HG02938 (cell line): ENCODE results near the gene N4BP2L1.

Experiments used
- ATAC-seq: cut with Tn5 transposase; IDR thresholded peaks from one replicate; pipeline ENCODE4 v1.9.1; 2021; ENCODE audit warnings: mild to moderate bottlenecking, moderate library complexity; ENCODE audit not compliant: unreplicated experiment

The N4BP2L1 gene

GRCh38 chr13:32427852-32428580 is at the start of gene N4BP2L1:
TSS of gene N4BP2L1 (minus strand) at chr13:32428130. CDS start at chr13:32428082, 48 bp downstream.
- ATAC-seq, result peak; percentile 64

DNA sequence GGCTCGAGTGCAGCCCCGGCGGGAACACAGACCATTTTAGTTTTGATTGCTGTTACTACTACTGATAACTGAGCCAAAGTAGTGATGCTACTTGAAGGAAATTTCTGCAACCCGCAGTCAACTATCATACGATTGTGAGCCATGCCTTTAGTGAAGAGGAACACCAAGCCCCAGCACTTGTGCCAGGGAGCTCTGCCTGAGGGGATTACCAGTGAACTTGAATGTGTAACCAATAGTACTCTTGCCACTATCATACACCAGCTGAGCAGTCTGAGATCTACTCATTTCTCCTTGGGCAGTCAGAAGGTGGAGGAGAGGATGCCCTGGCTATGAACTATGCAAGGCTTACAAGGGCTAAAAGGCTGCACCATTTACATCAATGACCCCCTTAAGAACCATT is 49.0 kb upstream of the N4BP2L1 start:
- ATAC-seq, result no peak

- no peak for ATAC-seq
These were observed 48.2 kb upstream of the N4BP2L1 start for GRCh38 chr13:32476021-32476731.

GRCh38 chr13:32474999-32475792 is 47.3 kb upstream of the N4BP2L1 start:
- no peak for ATAC-seq

DNA sequence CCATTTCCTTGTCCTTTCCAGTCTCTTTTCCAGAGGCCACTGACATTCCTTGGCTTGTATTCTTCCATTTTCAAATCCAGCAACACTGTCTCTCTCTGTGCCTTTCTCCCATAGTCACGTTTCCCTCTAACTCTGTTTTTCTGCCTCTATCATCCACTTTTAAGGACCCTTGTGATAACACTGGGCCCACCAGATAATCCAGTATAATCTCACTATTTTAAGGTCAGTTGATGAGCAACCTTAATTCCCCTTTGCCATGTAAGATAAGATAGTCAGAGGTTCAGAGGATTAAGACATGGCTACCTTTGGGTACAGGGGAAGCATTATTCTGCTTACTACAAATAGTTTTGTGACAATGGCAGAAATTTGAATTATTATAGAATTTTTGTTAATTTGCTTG is 45.7 kb upstream of the N4BP2L1 start:
- ATAC-seq, result no peak

DNA sequence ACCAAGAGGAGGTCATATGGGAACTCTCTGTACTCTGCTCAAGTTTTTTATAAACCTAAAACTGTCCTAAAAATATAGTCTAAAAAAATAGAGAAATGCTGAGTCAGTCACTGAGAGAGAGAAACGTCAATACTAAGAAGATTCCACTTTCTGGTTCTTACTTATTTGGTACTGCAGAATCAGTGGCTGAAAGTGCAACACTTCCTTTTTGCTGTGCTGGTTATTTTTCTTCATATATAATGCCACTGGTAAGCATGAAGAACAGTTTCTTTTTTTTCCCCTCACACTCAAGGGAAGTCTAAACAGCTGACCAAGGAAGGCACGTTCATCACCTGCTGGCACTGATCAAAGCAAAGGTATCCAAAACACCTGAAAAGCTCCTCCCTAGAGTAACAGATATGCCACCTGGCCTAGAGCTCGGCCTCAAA is 44.3 kb upstream of the N4BP2L1 start:
- ATAC-seq, result peak; percentile 77

GRCh38 chr13:32471187-32471922 is 43.4 kb upstream of the N4BP2L1 start:
- no peak for ATAC-seq

GRCh38 chr13:32468502-32469142 is 40.7 kb upstream of the N4BP2L1 start:
- no peak for ATAC-seq

- no peak for ATAC-seq
These were observed 28.7 kb upstream of the N4BP2L1 start for GRCh38 chr13:32456591-32456990.

DNA sequence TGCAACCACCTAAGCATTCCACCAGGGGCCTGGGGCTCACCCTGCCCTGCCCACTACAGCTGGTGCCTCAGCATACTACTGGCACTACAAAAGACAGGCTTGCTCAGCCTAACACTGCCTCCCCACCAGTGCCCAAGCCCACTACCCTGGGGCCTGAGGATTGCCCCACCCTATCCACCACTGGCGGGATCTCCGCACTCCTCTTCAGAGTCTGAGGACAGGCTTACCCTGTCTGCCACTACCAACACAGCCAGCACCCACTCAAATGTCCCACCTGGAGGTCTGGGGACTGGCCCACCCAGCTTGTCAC is 27.6 kb upstream of the N4BP2L1 start:
- ATAC-seq, result no peak

GRCh38 chr13:32454886-32455593 is 27.1 kb upstream of the N4BP2L1 start:
- ATAC-seq, result no peak

- ATAC-seq, result no peak
These were observed 26.1 kb upstream of the N4BP2L1 start for GRCh38 chr13:32453981-32454380.

- ATAC-seq, result no peak
These were observed 21.0 kb upstream of the N4BP2L1 start for GRCh38 chr13:32448972-32449371.

DNA sequence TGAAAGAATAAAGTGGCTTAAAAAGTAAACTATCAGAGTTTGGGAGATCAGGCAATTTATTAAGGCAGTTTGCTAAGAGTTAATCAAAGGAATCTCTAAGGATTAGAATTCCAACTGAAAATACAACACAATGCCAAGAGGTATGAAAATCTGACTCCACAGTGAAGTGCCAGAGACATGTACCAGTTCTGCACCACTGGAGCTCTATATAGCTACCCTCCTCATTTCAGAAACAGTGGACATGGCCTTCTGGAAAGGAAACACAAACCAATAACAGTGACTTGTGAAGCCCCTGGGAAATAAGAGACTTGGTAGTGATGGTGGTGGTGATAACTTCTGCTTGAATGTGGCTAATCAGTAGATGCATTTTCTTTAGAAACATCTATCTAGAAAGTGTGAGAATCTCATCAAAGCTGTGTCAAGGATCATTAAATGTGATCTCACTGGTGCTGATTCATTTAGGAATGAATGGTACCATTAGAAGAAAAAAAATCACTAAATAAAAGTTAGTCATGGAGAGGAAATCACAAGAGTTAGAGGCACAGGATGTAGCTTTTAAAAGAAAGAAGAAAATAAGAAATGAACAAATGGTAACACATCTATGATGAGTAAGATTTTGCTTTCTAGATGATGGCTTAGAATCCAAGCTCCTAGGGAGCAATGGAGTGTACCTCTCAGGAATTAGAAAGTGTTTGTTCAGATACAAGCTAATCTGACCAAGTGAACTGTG is 20.1 kb upstream of the N4BP2L1 start:
- ATAC-seq, result no peak

- no peak for ATAC-seq
These were observed 19.0 kb upstream of the N4BP2L1 start for GRCh38 chr13:32446773-32447465.

- ATAC-seq, result no peak
These were observed 18.3 kb upstream of the N4BP2L1 start for GRCh38 chr13:32446220-32446619.

DNA sequence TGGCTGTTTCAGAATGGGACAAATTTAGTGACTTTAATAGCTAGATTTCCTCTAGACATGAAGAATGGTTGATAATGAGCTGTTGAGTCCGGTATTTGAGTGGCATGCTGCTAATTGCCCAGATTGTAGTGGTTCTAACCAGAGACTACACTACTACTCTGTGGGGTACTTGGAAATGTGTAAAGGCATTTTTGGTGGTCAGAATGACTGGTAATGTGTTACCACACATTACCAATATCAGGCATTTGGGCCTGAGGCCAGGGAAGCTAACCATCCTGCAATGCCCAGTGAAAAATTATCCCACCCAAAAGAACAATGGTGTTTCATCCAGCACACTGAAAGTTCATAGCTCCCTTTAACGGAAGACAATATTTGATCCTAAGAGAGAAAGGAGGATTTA is 17.5 kb upstream of the N4BP2L1 start:
- no peak for ATAC-seq

DNA sequence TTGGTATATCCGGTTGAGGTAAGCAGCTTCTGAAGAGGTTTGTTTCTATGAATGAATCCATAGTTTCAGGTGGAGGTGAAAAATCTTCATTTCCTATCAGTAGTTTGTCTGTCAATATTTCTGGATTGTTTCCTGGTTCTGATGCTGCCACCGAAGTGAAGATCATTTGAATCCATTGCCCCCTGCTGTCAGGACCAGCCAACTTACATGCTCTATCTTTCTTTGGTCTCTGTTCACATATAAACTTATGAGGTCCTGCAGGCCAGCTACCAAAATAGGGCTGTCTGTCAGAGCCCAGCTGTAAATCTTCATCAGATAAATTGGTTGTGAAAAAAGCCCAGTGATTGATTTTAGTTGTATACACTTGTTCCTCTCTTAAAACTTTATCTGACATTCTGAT is 15.2 kb upstream of the N4BP2L1 start:
- peak; percentile 64 for ATAC-seq

GRCh38 chr13:32438871-32439270 is 10.9 kb upstream of the N4BP2L1 start:
- no peak for ATAC-seq
